ENCODE data around the gene TFIP11.

Gene TFIP11

DNA sequence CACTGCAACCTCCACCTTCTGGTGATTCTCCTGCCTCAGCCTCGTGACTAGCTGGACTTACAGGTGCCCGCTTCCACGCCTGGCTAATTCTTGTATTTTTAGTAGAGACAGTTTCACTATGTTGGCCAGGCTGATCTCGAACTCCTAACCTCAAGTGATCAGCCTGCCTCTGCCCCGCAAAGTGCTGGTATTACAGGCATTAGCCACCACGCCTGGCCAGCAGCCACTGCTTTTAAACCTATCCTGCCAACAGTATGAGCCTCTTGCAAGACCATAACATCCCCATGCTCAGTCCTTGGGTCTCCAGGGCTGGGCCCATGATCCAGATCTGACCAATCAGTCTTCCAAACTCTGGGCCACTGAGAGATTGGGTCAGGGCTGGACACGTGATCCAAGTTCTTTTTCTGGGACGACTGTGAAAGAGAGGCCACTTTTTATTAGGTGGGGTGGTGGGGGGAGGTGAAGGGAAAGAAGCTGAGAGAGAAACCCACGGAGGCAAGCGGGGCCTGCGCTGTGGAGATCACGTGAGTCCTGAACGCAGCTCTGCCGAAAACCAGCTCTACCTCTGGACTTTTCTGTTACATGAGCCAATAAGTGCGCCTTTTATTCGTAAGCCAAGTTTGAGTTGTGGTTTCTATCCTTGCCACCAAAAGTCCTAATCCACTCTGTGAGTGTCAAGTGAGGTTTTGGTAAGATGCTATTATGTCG lies 65.3 kb downstream of the TFIP11 start:
- DNase-seq, result no peak

DNA sequence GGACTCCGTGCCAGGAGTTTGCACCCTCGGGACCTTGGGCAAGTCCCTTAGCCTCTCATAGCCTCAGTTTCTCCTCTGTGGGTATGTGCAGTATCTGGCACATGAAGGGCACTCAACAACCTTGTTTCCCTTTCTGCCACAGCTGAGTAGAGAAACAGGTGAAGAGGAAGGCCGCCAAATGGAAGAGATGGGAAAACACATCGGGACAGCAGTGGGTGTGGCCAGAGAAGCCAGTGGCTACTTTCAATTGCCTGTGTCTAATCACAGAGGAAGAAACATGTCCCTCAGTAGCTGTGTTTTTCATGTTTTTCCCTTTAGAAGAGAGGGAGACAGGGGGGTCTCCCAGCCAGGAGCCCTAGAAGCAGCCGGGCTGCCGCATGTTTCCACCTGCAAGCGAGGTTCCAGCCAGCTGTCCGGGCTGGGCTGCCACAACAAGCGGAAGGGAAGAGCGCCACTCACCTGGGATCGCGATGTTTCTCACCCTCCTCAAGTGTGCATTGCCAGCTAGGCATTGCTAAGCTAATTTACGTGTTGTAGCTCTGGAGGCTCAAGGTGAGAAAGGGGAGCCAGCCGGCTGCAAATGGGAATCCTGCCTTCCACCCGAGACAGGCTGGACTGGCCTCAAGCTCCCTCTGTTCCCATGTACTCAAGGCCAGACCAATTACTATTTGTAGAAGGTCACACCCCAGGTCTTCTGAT lies 66.5 kb downstream of the TFIP11 start:
- DNase-seq, result no peak

DNA sequence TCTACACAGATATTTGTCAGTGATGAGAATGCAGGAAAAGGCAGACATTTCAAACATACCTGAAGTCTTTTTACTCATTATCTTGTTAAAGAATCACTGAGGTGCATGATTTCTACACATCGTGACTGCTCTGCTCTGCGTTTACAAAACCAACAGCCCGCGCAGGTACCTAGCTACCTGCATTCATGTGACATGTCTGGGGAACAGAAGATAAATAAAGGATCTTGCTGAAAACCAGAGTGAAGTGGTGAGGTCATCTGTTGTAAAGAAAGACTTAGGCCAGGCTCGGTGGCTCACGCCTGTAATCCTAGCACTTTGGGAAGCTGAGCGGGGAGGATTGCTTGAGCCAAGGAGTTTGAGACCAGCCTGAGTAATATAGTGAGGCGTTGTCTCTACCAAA lies 67.5 kb downstream of the TFIP11 start:
- DNase-seq, result no peak

DNA sequence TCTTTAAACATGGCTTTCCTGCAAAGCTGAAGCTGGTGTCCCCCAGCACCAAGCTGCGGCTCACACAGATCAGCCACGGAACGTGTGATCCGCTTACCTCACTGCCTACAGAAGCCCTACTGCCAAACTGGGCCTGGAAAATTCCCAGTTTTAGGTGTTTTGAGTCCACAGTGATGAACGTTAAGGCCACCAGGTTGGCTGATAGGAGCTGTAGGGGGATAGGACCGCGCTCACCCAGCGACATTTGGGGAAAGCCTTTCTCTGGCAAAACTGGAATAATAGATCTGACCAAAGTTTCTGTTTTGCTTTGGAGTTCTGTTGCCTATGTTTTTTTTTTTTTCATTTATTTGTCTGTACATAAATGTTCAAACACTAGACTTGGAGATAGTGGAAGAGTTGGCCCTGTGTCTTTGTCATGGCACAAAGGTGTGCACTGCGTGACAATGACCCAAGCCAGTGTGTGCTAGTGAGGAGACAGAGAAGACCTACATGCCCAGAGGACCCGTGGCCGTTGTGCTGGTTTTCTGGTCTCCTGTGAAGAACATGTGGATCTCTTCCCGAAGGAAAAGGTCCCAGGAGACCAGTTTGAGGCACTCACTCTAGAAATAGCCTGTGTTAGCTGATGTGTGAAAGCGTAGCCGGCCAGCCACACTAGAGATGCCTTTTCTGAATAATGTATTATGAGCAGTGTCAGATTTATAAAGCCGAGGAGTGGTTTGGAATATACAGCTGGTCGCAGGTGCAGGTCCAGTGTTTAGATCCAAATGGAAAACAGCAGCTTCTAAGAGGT lies 68.2 kb downstream of the TFIP11 start:
- no peak for DNase-seq

DNA sequence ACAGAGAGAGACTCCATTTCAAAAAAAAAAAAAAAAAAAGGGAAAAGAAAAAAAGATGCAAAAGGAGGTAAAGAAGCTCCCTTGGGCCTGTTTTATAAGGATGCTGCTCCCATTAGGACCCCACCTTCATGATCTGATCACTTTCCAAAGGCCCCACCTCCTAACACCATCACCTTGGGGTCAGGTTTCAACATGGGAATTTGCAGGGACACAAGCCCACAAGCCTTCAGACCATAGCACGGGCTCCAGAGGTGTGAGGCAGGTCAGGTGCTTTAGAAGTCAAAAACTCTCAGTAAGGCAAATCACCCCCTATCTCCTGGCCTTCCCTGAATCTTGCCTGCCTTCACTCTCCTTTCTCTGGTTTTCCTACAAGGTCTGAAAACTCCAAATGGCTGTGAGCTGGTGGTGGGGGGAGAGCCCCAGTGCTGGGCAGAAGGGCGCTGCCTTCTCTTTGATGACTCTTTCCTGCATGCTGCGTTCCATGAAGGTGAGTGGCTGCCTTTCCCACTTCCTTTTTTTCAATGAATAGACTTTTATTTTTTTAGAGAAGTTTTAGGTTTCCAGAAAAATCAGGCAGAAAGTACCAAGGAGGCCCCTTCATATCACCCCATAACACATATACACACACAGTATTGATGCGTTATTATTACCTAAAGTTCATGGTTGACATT lies 70.1 kb downstream of the TFIP11 start:
- no peak for DNase-seq

Data from midbrain (tissue), 1 donor.